Ishikawa (cell line): ENCODE measurements around the gene ST3GAL6.

ENCODE experiments used
- CEBPB ChIP-seq: IDR thresholded peaks from 2 replicates; pipeline ENCODE4 v1.6.1; 2012
- EP300 ChIP-seq: IDR thresholded peaks from 2 replicates; pipeline ENCODE4 v1.6.1; 2012; ENCODE audit warnings: borderline replicate concordance
- FOXM1 ChIP-seq: IDR thresholded peaks from 2 replicates; pipeline ENCODE4 v1.6.1; 2012; ENCODE audit warnings: low read depth, borderline replicate concordance
- MAX ChIP-seq: IDR thresholded peaks from 2 replicates; pipeline ENCODE4 v1.6.1; 2012
- TAF1 ChIP-seq: IDR thresholded peaks from 2 replicates; pipeline ENCODE4 v1.6.1; 2012; ENCODE audit warnings: low read depth, mild to moderate bottlenecking
- TCF12 ChIP-seq: IDR thresholded peaks from 2 replicates; pipeline ENCODE4 v1.6.1; 2012; ENCODE audit warnings: low read depth
- USF1 ChIP-seq: IDR thresholded peaks from 2 replicates; pipeline ENCODE4 v1.6.1; 2012
- YY1 ChIP-seq: IDR thresholded peaks from 2 replicates; pipeline ENCODE4 v1.6.1; 2012; ENCODE audit warnings: low read depth

GRCh38 chr3:98823791-98824190 is 60.7 kb downstream of the ST3GAL6 start:
- TF ChIP-seq CEBPB, result no peak
- TF ChIP-seq TCF12, result no peak
- TF ChIP-seq EP300, result no peak
- TF ChIP-seq MAX, result no peak
- no peak for TF ChIP-seq FOXM1
- no peak for TF ChIP-seq USF1
- no peak for TF ChIP-seq YY1
- no peak for TF ChIP-seq TAF1
